NCI-H774 (cell line): ENCODE data around the gene TRMT5.

Experiments used
- DNase-seq: peaks from one replicate; lab custom pipeline; 2025; lab: John Stamatoyannopoulos, UW

Gene TRMT5

GRCh38 chr14:60980811-60981632 lies at the start of gene TRMT5, which contains the start of gene SLC38A6:
TRMT5 (minus strand) TSS chr14:60981079; CDS start chr14:60980973, 106 bp downstream.
SLC38A6 (plus strand) TSS chr14:60981245; CDS start chr14:60981278, 33 bp downstream.
- DNase-seq: peak; percentile 83

- no peak for DNase-seq
These were observed 45.6 kb upstream of the TRMT5 start for GRCh38 chr14:61026526-61026925.

- DNase-seq: peak; percentile 25
These were observed 44.7 kb upstream of the TRMT5 start for GRCh38 chr14:61025251-61026223.

- no peak for DNase-seq
These were observed 38.7 kb upstream of the TRMT5 start for GRCh38 chr14:61019537-61019936.

GRCh38 chr14:61003571-61003970 lies 22.7 kb upstream of the TRMT5 start:
- DNase-seq: no peak

- no peak for DNase-seq
These were observed 18.7 kb upstream of the TRMT5 start for GRCh38 chr14:60999536-60999935.

GRCh38 chr14:60998617-60999016 lies 17.7 kb upstream of the TRMT5 start:
- no peak for DNase-seq

GRCh38 chr14:60989599-60989998 lies 8.7 kb upstream of the TRMT5 start:
- no peak for DNase-seq

GRCh38 chr14:60986500-60986899 lies 5.6 kb upstream of the TRMT5 start:
- no peak for DNase-seq

GRCh38 chr14:60984196-60984595 lies 3.3 kb upstream of the TRMT5 start:
- DNase-seq: no peak

GRCh38 chr14:60981633-60982455 lies 965 bp upstream of the TRMT5 start:
- no peak for DNase-seq

GRCh38 chr14:60977847-60978246 lies 3.0 kb downstream of the TRMT5 start:
- DNase-seq: peak; percentile 14

GRCh38 chr14:60975551-60975950 lies 5.3 kb downstream of the TRMT5 start:
- DNase-seq: no peak

GRCh38 chr14:60974090-60974651 lies 6.7 kb downstream of the TRMT5 start:
- no peak for DNase-seq

GRCh38 chr14:60973070-60973469 lies 7.8 kb downstream of the TRMT5 start:
- no peak for DNase-seq

- DNase-seq: no peak
These were observed 8.6 kb downstream of the TRMT5 start for GRCh38 chr14:60972295-60972694.

- no peak for DNase-seq
These were observed 9.6 kb downstream of the TRMT5 start for GRCh38 chr14:60971271-60971670.

- DNase-seq: no peak
These were observed 10.7 kb downstream of the TRMT5 start for GRCh38 chr14:60970146-60970545.

GRCh38 chr14:60968671-60969070 lies 12.2 kb downstream of the TRMT5 start:
- no peak for DNase-seq

GRCh38 chr14:60968099-60968498 lies 12.8 kb downstream of the TRMT5 start:
- DNase-seq: no peak

GRCh38 chr14:60965402-60965801 lies 15.5 kb downstream of the TRMT5 start:
- no peak for DNase-seq
